OCI-M2 (cell line): ENCODE results near the gene GPATCH11.

Source experiments
- DNase-seq: peaks from one replicate; lab custom pipeline; 2025; ENCODE audit not compliant: unreplicated experiment; lab: John Stamatoyannopoulos, UW

The GPATCH11 gene

GRCh38 chr2:37105150-37105549, 20.8 kb downstream of the GPATCH11 start:
- DNase-seq, result no peak

- no peak for DNase-seq
These were observed 25.2 kb downstream of the GPATCH11 start for GRCh38 chr2:37109523-37109922.

GRCh38 chr2:37110306-37111212, 26.2 kb downstream of the GPATCH11 start:
- no peak for DNase-seq

- DNase-seq, result no peak
These were observed 27.6 kb downstream of the GPATCH11 start for GRCh38 chr2:37111958-37112357.

- no peak for DNase-seq
These were observed 33.2 kb downstream of the GPATCH11 start for GRCh38 chr2:37117566-37117965.

- no peak for DNase-seq
These were observed 34.8 kb downstream of the GPATCH11 start for GRCh38 chr2:37119157-37119556.

- DNase-seq, result no peak
These were observed 41.1 kb downstream of the GPATCH11 start for GRCh38 chr2:37125416-37125815.

- DNase-seq, result no peak
These were observed 48.6 kb downstream of the GPATCH11 start for GRCh38 chr2:37132914-37133313.

GRCh38 chr2:37142546-37142945, 58.2 kb downstream of the GPATCH11 start:
- no peak for DNase-seq

- DNase-seq, result no peak
These were observed 59.7 kb downstream of the GPATCH11 start for GRCh38 chr2:37143974-37144373.

GRCh38 chr2:37146062-37146461, 61.7 kb downstream of the GPATCH11 start:
- DNase-seq, result no peak

- DNase-seq, result no peak
These were observed 64.0 kb downstream of the GPATCH11 start for GRCh38 chr2:37148325-37148724.
